Naive B cell (primary cell): ENCODE results near the gene JMJD8. TPM values are rescaled to one million over a fixed set of nuclear protein-coding genes. Genes with fewer than 3 reads are reported as not detected.

Experiments
- ATAC-seq, 2 donors: fragments of 150-1000 bp; cut with Tn5 transposase; 2 replicates each; pipeline ENCODE4 v1.10.0; 2021; ENCODE audit warnings: low read depth in 2 of 2, mild to moderate bottlenecking in 2 of 2, moderate library complexity in 2 of 2
- DNase-seq: peaks from one replicate; pipeline ENCODE4 v3.0.0; 2022
- H3K27ac Mint-ChIP-seq, 6 donors: one replicate each; pipeline ENCODE4 v1.8.0; 2020 to 2022; ENCODE audit warnings: mild to moderate bottlenecking in 6 of 6, mixed read lengths in 6 of 6, moderate library complexity in 5 of 6, inconsistent platforms in 2 of 6
- H3K27me3 Mint-ChIP-seq, 3 donors: one replicate each; pipeline ENCODE4 v1.8.0; 2021 to 2022; ENCODE audit warnings: mixed read lengths in 3 of 3, mild to moderate bottlenecking in 1 of 3
- H3K36me3 Mint-ChIP-seq, 2 donors: one replicate each; pipeline ENCODE4 v1.8.0; 2020 to 2022; ENCODE audit warnings: mixed read lengths in 2 of 2, inconsistent platforms in 1 of 2, mild to moderate bottlenecking in 1 of 2
- H3K4me1 Mint-ChIP-seq, 3 donors: one replicate each; pipeline ENCODE4 v1.8.0; 2020 to 2022; ENCODE audit warnings: mixed read lengths in 3 of 3, inconsistent platforms in 1 of 3, mild to moderate bottlenecking in 1 of 3, moderate library complexity in 1 of 3
- H3K4me3 Mint-ChIP-seq, 8 donors: one replicate each; pipeline ENCODE4 v1.8.0; 2020 to 2022; ENCODE audit warnings: mild to moderate bottlenecking in 8 of 8, mixed read lengths in 8 of 8, moderate library complexity in 8 of 8, inconsistent platforms in 2 of 8
- H3K9me3 Mint-ChIP-seq, 7 donors: one replicate each; pipeline ENCODE4 v1.8.0; 2020 to 2022; ENCODE audit warnings: mixed read lengths in 7 of 7, mild to moderate bottlenecking in 5 of 7, inconsistent platforms in 2 of 7, moderate library complexity in 1 of 7
- polyA plus RNA-seq, 6 donors: library from polyadenylated mRNA; unstranded; fragments of 300-500 nt; fragmentation: Illumina TruSeq; gene quantifications; one replicate each; pipeline ENCODE4 v1.2.3, GENCODE V29; 2021; ENCODE audit warnings: low read depth in 6 of 6

JMJD8 gene
- polyA plus RNA-seq, 6 donors from 2014 or later, result 38.1 to 62.6 (median 40.0) TPM

GRCh38 chr16:726188-726437 is 42.0 kb upstream of the JMJD8 start:
- Mint-ChIP-seq H3K4me1 (peaks cover 0 to 5% (median 5%) of the 10 kb centered on the region in 3 donors), H3K4me3 (peak overlapping the region in 5 of 8 donors; percentile 70 to 86 (median 76)), H3K36me3 (no peaks in the 10 kb centered on the region), H3K27ac (peak overlapping the region in 2 of 6 donors; percentile 33 to 59), H3K27me3 (no peaks in the 10 kb centered on the region), H3K9me3 (no peaks in the 10 kb centered on the region)
- no peak for DNase-seq
- ATAC-seq, result no peak

DNA sequence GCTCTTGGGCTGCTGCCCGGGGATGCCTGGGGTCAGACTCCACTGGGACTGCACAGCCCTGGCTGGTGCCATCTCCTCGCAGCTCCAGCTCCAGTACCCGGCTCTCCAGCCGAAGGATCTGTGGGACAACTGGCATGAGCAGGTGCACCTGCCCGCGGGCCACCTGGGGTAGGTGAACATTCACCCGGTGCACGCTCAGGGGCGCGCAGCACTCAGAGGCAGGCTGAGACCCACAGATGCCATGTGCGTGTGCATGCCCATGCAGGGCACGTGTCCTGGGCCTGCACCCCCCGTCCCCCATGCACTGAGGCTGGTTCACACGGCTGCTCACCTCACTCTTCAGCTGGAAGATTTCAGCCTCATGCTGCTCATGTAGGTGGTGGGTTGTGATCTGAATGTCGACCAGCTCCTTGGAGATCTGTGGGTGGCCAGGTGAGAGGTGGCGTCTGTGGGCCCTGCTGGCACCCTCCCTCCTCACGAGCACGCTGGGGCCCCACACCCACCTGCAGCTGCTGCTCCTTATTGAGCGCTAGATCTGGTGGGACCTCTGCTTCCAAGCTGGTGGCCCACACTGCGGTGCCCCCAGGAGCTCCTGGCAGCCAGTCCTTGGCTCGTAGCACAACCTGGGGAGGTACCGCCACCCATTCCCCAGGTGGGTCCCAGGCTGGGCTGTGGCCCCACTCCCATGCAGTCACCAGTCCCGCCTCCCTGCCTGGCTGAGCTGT is 41.5 kb upstream of the JMJD8 start:
- no peaks in the 10 kb centered on the region for H3K36me3 Mint-ChIP-seq
- H3K4me1 Mint-ChIP-seq, result peaks cover 0 to 5% (median 5%) of the 10 kb centered on the region in 3 donors
- DNase-seq (no peak), ATAC-seq (no peak)
- no peaks in the 10 kb centered on the region for H3K9me3 Mint-ChIP-seq
- no peaks in the 10 kb centered on the region for H3K27me3 Mint-ChIP-seq
- peak overlapping the region in 6 of 8 donors; percentile 29 to 86 (median 72) for H3K4me3 Mint-ChIP-seq
- H3K27ac Mint-ChIP-seq, result peak overlapping the region in 2 of 6 donors; percentile 53 to 59

DNA sequence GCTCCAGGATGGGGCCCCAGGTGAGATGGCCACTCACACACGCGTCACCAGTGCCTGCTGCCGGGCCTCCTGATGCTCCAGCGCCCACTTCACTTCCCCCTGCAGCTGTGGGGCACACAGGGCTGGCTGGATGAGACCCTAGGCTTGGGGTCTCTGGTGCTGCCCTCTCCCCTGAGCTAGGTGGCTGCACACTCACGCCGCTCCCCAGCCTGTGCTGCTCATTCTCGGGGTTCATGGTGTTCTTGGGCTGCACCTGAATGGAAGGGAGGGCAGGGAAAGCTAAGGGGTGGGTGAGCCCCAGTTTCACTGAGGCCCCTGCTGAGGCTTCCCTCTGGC is 40.9 kb upstream of the JMJD8 start:
- Mint-ChIP-seq H3K9me3 (no peaks in the 10 kb centered on the region), H3K4me1 (peaks cover 5 to 11% (median 5%) of the 10 kb centered on the region in 3 donors), H3K4me3 (peak overlapping the region in 1 of 8 donors; percentile 86), H3K36me3 (no peaks in the 10 kb centered on the region), H3K27me3 (no peaks in the 10 kb centered on the region), H3K27ac (peak overlapping the region in 1 of 6 donors; percentile 81)
- DNase-seq (no peak), ATAC-seq (no peak)

DNA sequence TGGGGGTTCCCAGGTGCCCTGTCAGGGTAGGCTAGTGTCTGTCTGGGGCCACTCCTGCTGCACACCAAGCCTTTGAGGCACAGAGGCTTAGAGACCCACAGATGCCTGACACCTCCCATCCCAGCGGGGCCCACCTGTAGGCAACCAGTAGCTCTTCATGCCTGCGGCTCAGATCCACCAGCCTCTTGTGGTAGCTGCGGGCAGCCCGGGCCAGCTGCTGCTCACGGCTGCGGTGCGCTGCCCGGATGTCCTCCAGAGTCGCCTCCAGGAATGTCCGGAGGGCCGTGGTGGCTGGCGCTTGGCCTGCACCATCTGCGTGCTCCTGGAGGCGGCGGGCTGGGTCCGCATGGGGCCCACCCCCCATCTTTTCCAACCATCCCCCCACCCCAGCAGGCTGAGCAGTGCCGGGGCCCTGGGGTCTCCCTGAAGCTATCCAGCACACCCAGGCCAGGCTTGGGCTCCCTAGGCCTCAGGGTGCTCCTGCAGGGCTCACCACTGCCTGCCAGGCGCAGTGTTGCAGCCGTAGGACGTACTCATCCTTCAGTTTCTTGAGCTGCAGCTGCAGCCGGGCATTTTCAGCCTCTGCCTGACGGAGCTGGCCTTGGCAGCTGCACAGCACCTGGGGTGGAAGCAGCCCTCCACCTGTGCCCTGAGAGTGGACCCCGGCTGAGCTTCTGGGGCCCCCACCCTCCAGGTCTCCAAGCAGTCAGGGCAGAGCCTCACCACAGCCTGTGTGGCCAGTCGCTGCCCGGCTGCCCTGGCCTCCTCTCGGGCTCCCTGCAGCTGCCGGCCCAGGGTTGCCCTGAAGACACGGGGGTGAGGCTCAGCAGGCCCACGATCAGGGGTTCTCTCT is 40.3 kb upstream of the JMJD8 start:
- Mint-ChIP-seq H3K27me3 (no peaks in the 10 kb centered on the region), H3K4me3 (peak overlapping the region in 3 of 8 donors; percentile 42 to 65 (median 65)), H3K36me3 (no peaks in the 10 kb centered on the region), H3K4me1 (peaks cover 5 to 17% (median 8%) of the 10 kb centered on the region in 3 donors), H3K9me3 (no peaks in the 10 kb centered on the region), H3K27ac (peak overlapping the region in 1 of 6 donors; percentile 81)
- no peak for DNase-seq
- ATAC-seq, result no peak

- H3K9me3 Mint-ChIP-seq, result no peaks in the 10 kb centered on the region
- DNase-seq (no peak), ATAC-seq (no peak)
- no peak overlapping the region for H3K27ac Mint-ChIP-seq
- no peaks in the 10 kb centered on the region for H3K27me3 Mint-ChIP-seq
- H3K36me3 Mint-ChIP-seq, result no peaks in the 10 kb centered on the region
- peak overlapping the region in 2 of 8 donors; percentile 65 for H3K4me3 Mint-ChIP-seq
- peaks cover 11 to 24% (median 14%) of the 10 kb centered on the region in 3 donors for H3K4me1 Mint-ChIP-seq
Measured at GRCh38 chr16:723695-724094, 39.6 kb upstream of the JMJD8 start.

- no peak for DNase-seq
- peaks cover 12 to 24% (median 14%) of the 10 kb centered on the region in 3 donors for H3K4me1 Mint-ChIP-seq
- no peaks in the 10 kb centered on the region for H3K27me3 Mint-ChIP-seq
Measured at GRCh38 chr16:722835-723633, 38.9 kb upstream of the JMJD8 start.

GRCh38 chr16:721765-722540 is 37.8 kb upstream of the JMJD8 start:
- Mint-ChIP-seq H3K4me1 (peaks cover 12 to 24% (median 14%) of the 10 kb centered on the region in 3 donors), H3K27ac (peak overlapping the region in 1 of 6 donors; percentile 41), H3K36me3 (no peaks in the 10 kb centered on the region), H3K27me3 (no peaks in the 10 kb centered on the region), H3K4me3 (peak overlapping the region; percentile 25 to 75 (median 64)), H3K9me3 (no peaks in the 10 kb centered on the region)
- ATAC-seq (no peak), DNase-seq (no peak)

More at GRCh38 chr16:722835-723633, 38.9 kb upstream of the JMJD8 start:
- Mint-ChIP-seq H3K9me3 (no peaks in the 10 kb centered on the region), H3K4me3 (peak overlapping the region in 6 of 8 donors; percentile 6 to 66 (median 53)), H3K36me3 (no peaks in the 10 kb centered on the region), H3K27ac (peak overlapping the region in 3 of 6 donors; percentile 13 to 68 (median 53))
- ATAC-seq, result no peak

DNA sequence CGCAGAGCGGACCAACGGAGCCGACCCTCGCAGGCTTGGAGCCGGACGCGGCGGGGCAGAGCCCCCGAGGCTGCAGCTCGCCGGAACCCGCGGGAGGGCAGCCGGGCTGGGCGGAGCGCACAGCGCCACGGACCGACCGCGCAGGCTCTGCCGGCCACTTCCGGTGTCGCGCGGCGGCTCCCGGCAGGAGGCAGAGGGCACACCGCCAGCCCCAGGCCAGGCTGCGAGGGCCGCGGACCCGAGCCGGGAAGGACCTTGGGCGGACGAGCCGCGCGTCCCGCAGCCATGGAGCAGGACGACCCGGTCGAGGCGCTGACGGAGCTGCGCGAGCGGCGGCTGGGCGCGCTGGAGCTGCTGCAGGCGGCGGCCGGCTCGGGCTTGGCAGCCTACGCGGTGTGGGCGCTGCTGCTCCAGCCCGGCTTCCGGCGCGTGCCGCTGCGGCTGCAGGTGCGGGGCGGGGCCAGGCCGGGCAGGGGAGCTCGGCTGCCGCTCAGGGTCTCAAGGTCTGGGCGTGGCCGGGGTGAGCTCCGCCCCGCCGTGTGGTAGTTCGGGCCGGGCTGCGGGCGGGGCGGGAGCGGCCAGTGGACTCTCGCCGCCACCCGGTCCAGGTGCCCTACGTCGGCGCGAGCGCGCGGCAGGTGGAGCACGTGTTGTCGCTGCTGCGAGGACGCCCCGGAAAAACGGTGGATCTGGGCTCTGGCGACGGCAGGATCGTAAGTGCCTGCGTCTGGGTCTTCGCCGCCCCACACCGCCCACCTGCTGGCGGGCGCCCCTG is 37.0 kb upstream of the JMJD8 start, which contains the start of gene ANTKMT:
Gene ANTKMT, plus strand, starts transcription at position 157 of the 775 bp plus-strand sequence. Its CDS starts 129 bp downstream, at position 286.
- Mint-ChIP-seq H3K4me1 (peaks cover 12 to 28% (median 14%) of the 10 kb centered on the region in 3 donors), H3K36me3 (no peaks in the 10 kb centered on the region), H3K27me3 (peaks cover 0 to 5% (median 0%) of the 10 kb centered on the region in 3 donors), H3K27ac (peak within 1 kb of the TSS; percentile 33 to 92 (median 68)), H3K4me3 (peak within 1 kb of the TSS; percentile 78 to 92 (median 88)), H3K9me3 (no peaks in the 10 kb centered on the region)
- peak; percentile 84 for DNase-seq
- ATAC-seq, result peak; percentile 87 to 90

- peaks cover 0 to 6% (median 0%) of the 10 kb centered on the region in 3 donors for H3K27me3 Mint-ChIP-seq
- H3K27ac Mint-ChIP-seq, result peak overlapping the region in 5 of 6 donors; percentile 33 to 92 (median 76)
- H3K9me3 Mint-ChIP-seq, result no peaks in the 10 kb centered on the region
- DNase-seq, result peak; percentile 30
- ATAC-seq, result peak; percentile 6 to 7
- peaks cover 12 to 24% (median 14%) of the 10 kb centered on the region in 3 donors for H3K4me1 Mint-ChIP-seq
- H3K4me3 Mint-ChIP-seq, result peak overlapping the region; percentile 78 to 92 (median 88)
- H3K36me3 Mint-ChIP-seq, result no peaks in the 10 kb centered on the region
Measured at GRCh38 chr16:720447-720989, 36.4 kb upstream of the JMJD8 start.

- ATAC-seq (no peak), DNase-seq (no peak)
- H3K27me3 Mint-ChIP-seq, result peaks cover 0 to 6% (median 0%) of the 10 kb centered on the region in 3 donors
- H3K4me1 Mint-ChIP-seq, result peaks cover 12 to 24% (median 14%) of the 10 kb centered on the region in 3 donors
- H3K27ac Mint-ChIP-seq, result peak overlapping the region in 5 of 6 donors; percentile 33 to 92 (median 76)
- peak overlapping the region; percentile 78 to 92 (median 88) for H3K4me3 Mint-ChIP-seq
- no peaks in the 10 kb centered on the region for H3K36me3 Mint-ChIP-seq
- no peaks in the 10 kb centered on the region for H3K9me3 Mint-ChIP-seq
Measured at GRCh38 chr16:719815-720446, 35.8 kb upstream of the JMJD8 start.

DNA sequence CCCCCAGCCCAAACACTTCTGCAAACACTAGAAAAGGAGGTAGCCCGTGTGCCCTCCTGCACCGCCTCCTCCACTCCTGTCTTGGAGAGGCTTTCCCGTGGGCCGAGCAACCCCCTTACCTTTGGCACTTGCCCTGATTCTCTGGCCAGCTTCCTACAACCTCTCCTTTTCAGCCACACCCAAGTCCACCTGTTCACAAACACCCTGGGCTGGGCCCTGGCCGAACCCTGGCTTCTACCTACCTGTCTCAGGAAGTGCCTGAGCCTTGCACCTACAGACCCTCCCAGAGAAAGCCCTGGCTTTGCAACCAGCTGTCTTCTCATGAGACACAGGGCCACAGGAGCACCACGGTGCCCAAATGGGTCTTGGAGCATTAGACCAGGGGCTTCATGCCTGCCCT is 34.8 kb upstream of the JMJD8 start:
- no peak for DNase-seq
- H3K36me3 Mint-ChIP-seq, result no peaks in the 10 kb centered on the region
- peak overlapping the region in 6 of 8 donors; percentile 16 to 90 (median 38) for H3K4me3 Mint-ChIP-seq
- H3K27me3 Mint-ChIP-seq, result peaks cover 0 to 13% (median 2%) of the 10 kb centered on the region in 3 donors
- peak overlapping the region in 2 of 6 donors; percentile 65 to 87 for H3K27ac Mint-ChIP-seq
- H3K4me1 Mint-ChIP-seq, result peaks cover 12 to 24% (median 14%) of the 10 kb centered on the region in 3 donors
- no peak for ATAC-seq
- no peaks in the 10 kb centered on the region for H3K9me3 Mint-ChIP-seq
